Measurements from ENCODE around the gene CCL11.
A peak's percentile ranks its signal among the peaks of the same experiment; 100 is the strongest.

CCL11 gene

GRCh38 chr17:34255381-34255732 lies 30.2 kb upstream of the CCL11 start:
- Histone ChIP-seq H3K27me3 (ENCODE audit: insufficient read depth, poor library complexity, severe bottlenecking) (no peaks in the 10 kb centered on the region), H3K4me1 (ENCODE audit: insufficient read depth, poor library complexity, severe bottlenecking) (no peaks in the 10 kb centered on the region), H3K27ac (ENCODE audit: poor library complexity, severe bottlenecking) (peak overlapping the region; percentile 9), H3K4me3 (ENCODE audit: severe bottlenecking) (no peak overlapping the region), H3K9me3 (ENCODE audit: severe bottlenecking) (no peaks in the 10 kb centered on the region), H3K36me3 (ENCODE audit: low read depth) (no peaks in the 10 kb centered on the region)
- ATAC-seq (ENCODE audit: low read depth) (no peak), DNase-seq (ENCODE audit: low spot score) (no peak)
- TF ChIP-seq CTCF (IDR thresholded peaks at IDR 0.05; ENCODE audit: poor library complexity, severe bottlenecking), result no peak

GRCh38 chr17:34255841-34256240 lies 29.7 kb upstream of the CCL11 start:
- no peak for TF ChIP-seq CTCF (IDR thresholded peaks at IDR 0.05; ENCODE audit: poor library complexity, severe bottlenecking)
- no peak for ATAC-seq (ENCODE audit: low read depth)
- no peak for DNase-seq (ENCODE audit: low spot score)
- H3K27me3 ChIP-seq (ENCODE audit: insufficient read depth, poor library complexity, severe bottlenecking), result no peaks in the 10 kb centered on the region
- no peak overlapping the region for H3K27ac ChIP-seq (ENCODE audit: poor library complexity, severe bottlenecking)
- no peaks in the 10 kb centered on the region for H3K4me1 ChIP-seq (ENCODE audit: insufficient read depth, poor library complexity, severe bottlenecking)
- no peaks in the 10 kb centered on the region for H3K9me3 ChIP-seq (ENCODE audit: severe bottlenecking)
- H3K36me3 ChIP-seq (ENCODE audit: low read depth), result no peaks in the 10 kb centered on the region
- H3K4me3 ChIP-seq (ENCODE audit: severe bottlenecking), result no peak overlapping the region

GRCh38 chr17:34257299-34257985 lies 28.1 kb upstream of the CCL11 start:
- Histone ChIP-seq H3K4me3 (ENCODE audit: severe bottlenecking) (no peak overlapping the region), H3K27ac (ENCODE audit: poor library complexity, severe bottlenecking) (no peak overlapping the region), H3K9me3 (ENCODE audit: severe bottlenecking) (no peaks in the 10 kb centered on the region), H3K27me3 (ENCODE audit: insufficient read depth, poor library complexity, severe bottlenecking) (no peaks in the 10 kb centered on the region), H3K4me1 (ENCODE audit: insufficient read depth, poor library complexity, severe bottlenecking) (no peaks in the 10 kb centered on the region), H3K36me3 (ENCODE audit: low read depth) (no peaks in the 10 kb centered on the region)
- TF ChIP-seq CTCF (IDR thresholded peaks at IDR 0.05; ENCODE audit: poor library complexity, severe bottlenecking), result no peak
- DNase-seq (ENCODE audit: low spot score) (no peak), ATAC-seq (ENCODE audit: low read depth) (no peak)

GRCh38 chr17:34257986-34258326 lies 27.6 kb upstream of the CCL11 start:
- Histone ChIP-seq H3K27me3 (ENCODE audit: insufficient read depth, poor library complexity, severe bottlenecking) (no peaks in the 10 kb centered on the region), H3K27ac (ENCODE audit: poor library complexity, severe bottlenecking) (no peak overlapping the region), H3K9me3 (ENCODE audit: severe bottlenecking) (no peaks in the 10 kb centered on the region), H3K4me3 (ENCODE audit: severe bottlenecking) (no peak overlapping the region), H3K4me1 (ENCODE audit: insufficient read depth, poor library complexity, severe bottlenecking) (no peaks in the 10 kb centered on the region), H3K36me3 (ENCODE audit: low read depth) (no peaks in the 10 kb centered on the region)
- no peak for TF ChIP-seq CTCF (IDR thresholded peaks at IDR 0.05; ENCODE audit: poor library complexity, severe bottlenecking)
- no peak for ATAC-seq (ENCODE audit: low read depth)
- DNase-seq (ENCODE audit: low spot score), result no peak

GRCh38 chr17:34259146-34259545 lies 26.4 kb upstream of the CCL11 start:
- TF ChIP-seq CTCF (IDR thresholded peaks at IDR 0.05; ENCODE audit: poor library complexity, severe bottlenecking), result no peak
- no peak overlapping the region for H3K4me3 ChIP-seq (ENCODE audit: severe bottlenecking)
- no peaks in the 10 kb centered on the region for H3K27me3 ChIP-seq (ENCODE audit: insufficient read depth, poor library complexity, severe bottlenecking)
- no peak overlapping the region for H3K27ac ChIP-seq (ENCODE audit: poor library complexity, severe bottlenecking)
- ATAC-seq (ENCODE audit: low read depth) (no peak), DNase-seq (ENCODE audit: low spot score) (no peak)
- H3K9me3 ChIP-seq (ENCODE audit: severe bottlenecking), result no peaks in the 10 kb centered on the region
- no peaks in the 10 kb centered on the region for H3K36me3 ChIP-seq (ENCODE audit: low read depth)
- no peaks in the 10 kb centered on the region for H3K4me1 ChIP-seq (ENCODE audit: insufficient read depth, poor library complexity, severe bottlenecking)

All from RWPE2 (cell line).